Mucosa of rectum (tissue), 2 donors: ENCODE results near the gene PTCD2.

Source experiments
- H3K27ac ChIP-seq, 2 donors: one replicate each; pipeline ENCODE4 v1.7.0; 2013; ENCODE audit warnings: inconsistent platforms in 2 of 2, low read depth in 2 of 2, low read length in 2 of 2
- H3K27me3 ChIP-seq, 2 donors: one replicate each; pipeline ENCODE4 v1.7.0; 2013; ENCODE audit warnings: low read length in 2 of 2; ENCODE audit not compliant: control insufficient read depth in 2 of 2, insufficient read depth in 2 of 2
- H3K36me3 ChIP-seq, 2 donors: one replicate each; pipeline ENCODE4 v1.7.0; 2013; ENCODE audit warnings: low read length in 2 of 2; ENCODE audit not compliant: control insufficient read depth in 2 of 2, insufficient read depth in 2 of 2
- H3K4me1 ChIP-seq, 2 donors: one replicate each; pipeline ENCODE4 v1.7.0; 2013; ENCODE audit warnings: low read length in 2 of 2, mild to moderate bottlenecking in 1 of 2; ENCODE audit not compliant: control insufficient read depth in 2 of 2, insufficient read depth in 2 of 2
- H3K4me3 ChIP-seq, 2 donors: one replicate each; pipeline ENCODE4 v1.7.0; 2013; ENCODE audit warnings: low read length in 2 of 2
- H3K9ac ChIP-seq, 2 donors: one replicate each; pipeline ENCODE4 v1.7.0; 2013; ENCODE audit warnings: low read length in 2 of 2, low read depth in 1 of 2, mild to moderate bottlenecking in 1 of 2
- H3K9me3 ChIP-seq, 2 donors: one replicate each; pipeline ENCODE4 v1.7.0; 2013; ENCODE audit warnings: low read length in 2 of 2; ENCODE audit not compliant: control insufficient read depth in 2 of 2
- donor health status: healthy.
- donor health status: Normal muscosa, but diverticular disease.

Gene PTCD2

GRCh38 chr5:72408127-72408526, 88.0 kb downstream of the PTCD2 start:
- Histone ChIP-seq H3K36me3 (no peaks in the 10 kb centered on the region), H3K4me1 (no peaks in the 10 kb centered on the region), H3K9ac (no peak overlapping the region), H3K4me3 (no peak overlapping the region), H3K9me3 (no peaks in the 10 kb centered on the region), H3K27me3 (no peaks in the 10 kb centered on the region), H3K27ac (no peak overlapping the region)

- Histone ChIP-seq H3K27ac (no peak overlapping the region), H3K9me3 (no peaks in the 10 kb centered on the region), H3K4me1 (no peaks in the 10 kb centered on the region), H3K27me3 (no peaks in the 10 kb centered on the region), H3K4me3 (no peak overlapping the region), H3K9ac (no peak overlapping the region), H3K36me3 (no peaks in the 10 kb centered on the region)
Observed at GRCh38 chr5:72408603-72409002, 88.4 kb downstream of the PTCD2 start.

GRCh38 chr5:72410688-72411295, 90.6 kb downstream of the PTCD2 start:
- no peak overlapping the region for H3K9ac ChIP-seq
- H3K4me3 ChIP-seq = no peak overlapping the region
- H3K4me1 ChIP-seq = no peaks in the 10 kb centered on the region
- H3K27me3 ChIP-seq = no peaks in the 10 kb centered on the region
- H3K9me3 ChIP-seq = no peaks in the 10 kb centered on the region
- no peak overlapping the region for H3K27ac ChIP-seq
- no peaks in the 10 kb centered on the region for H3K36me3 ChIP-seq

- Histone ChIP-seq H3K4me3 (no peak overlapping the region), H3K27me3 (no peaks in the 10 kb centered on the region), H3K27ac (no peak overlapping the region), H3K9ac (no peak overlapping the region), H3K9me3 (no peaks in the 10 kb centered on the region), H3K4me1 (no peaks in the 10 kb centered on the region), H3K36me3 (no peaks in the 10 kb centered on the region)
Observed at GRCh38 chr5:72412283-72413055, 92.3 kb downstream of the PTCD2 start.

GRCh38 chr5:72415616-72416325, 95.6 kb downstream of the PTCD2 start:
- Histone ChIP-seq H3K27ac (no peak overlapping the region), H3K9ac (no peak overlapping the region), H3K27me3 (no peaks in the 10 kb centered on the region), H3K36me3 (no peaks in the 10 kb centered on the region), H3K4me3 (no peak overlapping the region), H3K4me1 (no peaks in the 10 kb centered on the region), H3K9me3 (no peaks in the 10 kb centered on the region)

- no peaks in the 10 kb centered on the region for H3K36me3 ChIP-seq
- H3K27ac ChIP-seq = no peak overlapping the region
Observed at GRCh38 chr5:72417333-72418062, 97.3 kb downstream of the PTCD2 start.

More at GRCh38 chr5:72417333-72418062, 97.3 kb downstream of the PTCD2 start:
- Histone ChIP-seq H3K4me1 (no peaks in the 10 kb centered on the region), H3K4me3 (no peak overlapping the region), H3K9me3 (no peaks in the 10 kb centered on the region), H3K9ac (no peak overlapping the region), H3K27me3 (no peaks in the 10 kb centered on the region)
